Activated CD4-positive, alpha-beta T cell treated with anti-CD3 and anti-CD28 coated beads for 4 hours (primary cell): ENCODE results near the gene TNS3.
"Not testable (repeated sequence)": the region's sequence is repeated elsewhere in the genome, so short reads cannot be mapped to it uniquely, and the experiment has no call there.

Experiments
- DNase-seq, 2 donors: peaks; one replicate each; pipeline ENCODE4 v3.0.0-alpha.2; 2020

The TNS3 gene

GRCh38 chr7:47266131-47266706 lies 315.7 kb downstream of the TNS3 start:
- no peak for DNase-seq

GRCh38 chr7:47265621-47266020 lies 316.3 kb downstream of the TNS3 start:
- no peak for DNase-seq

- no peak for DNase-seq
These were observed 317.8 kb downstream of the TNS3 start for GRCh38 chr7:47264021-47264651.

- no peak for DNase-seq
These were observed 319.0 kb downstream of the TNS3 start for GRCh38 chr7:47262881-47263280.

- not testable (repeated sequence) for DNase-seq
These were observed 319.8 kb downstream of the TNS3 start for GRCh38 chr7:47262160-47262559.

- no peak for DNase-seq
These were observed 321.6 kb downstream of the TNS3 start for GRCh38 chr7:47260270-47260669.

GRCh38 chr7:47259682-47260081 lies 322.2 kb downstream of the TNS3 start:
- no peak for DNase-seq

GRCh38 chr7:47258798-47259197 lies 323.1 kb downstream of the TNS3 start:
- no peak for DNase-seq

- no peak for DNase-seq
These were observed 325.9 kb downstream of the TNS3 start for GRCh38 chr7:47256016-47256415.

GRCh38 chr7:47255441-47255840 lies 326.5 kb downstream of the TNS3 start:
- DNase-seq, result no peak

GRCh38 chr7:47255007-47255406 lies 326.9 kb downstream of the TNS3 start:
- DNase-seq, result no peak

GRCh38 chr7:47254081-47254977 lies 327.6 kb downstream of the TNS3 start:
- peak; percentile 7 to 19 for DNase-seq

- DNase-seq, result no peak
These were observed 328.2 kb downstream of the TNS3 start for GRCh38 chr7:47253650-47254080.

GRCh38 chr7:47252675-47253074 lies 329.2 kb downstream of the TNS3 start:
- no peak for DNase-seq

- no peak for DNase-seq
These were observed 332.6 kb downstream of the TNS3 start for GRCh38 chr7:47249361-47249760.

GRCh38 chr7:47248797-47249196 lies 333.1 kb downstream of the TNS3 start:
- no peak for DNase-seq

GRCh38 chr7:47247132-47247531 lies 334.8 kb downstream of the TNS3 start:
- no peak for DNase-seq

GRCh38 chr7:47244692-47245091 lies 337.2 kb downstream of the TNS3 start:
- no peak for DNase-seq

- DNase-seq, result no peak
These were observed 340.5 kb downstream of the TNS3 start for GRCh38 chr7:47241112-47242065.

GRCh38 chr7:47239931-47240421 lies 341.9 kb downstream of the TNS3 start:
- DNase-seq, result no peak

GRCh38 chr7:47239034-47239433 lies 342.9 kb downstream of the TNS3 start:
- DNase-seq, result no peak

- no peak for DNase-seq
These were observed 345.3 kb downstream of the TNS3 start for GRCh38 chr7:47236480-47237129.
